NOMO-1 treated with dmso at 0.1 percent for 144 hours (cell line): ENCODE results near the gene SLC35G6.

ENCODE experiments used
- DNase-seq: peaks from one replicate; lab custom pipeline; 2025; ENCODE audit not compliant: unreplicated experiment; lab: John Stamatoyannopoulos, UW

SLC35G6 gene

DNA sequence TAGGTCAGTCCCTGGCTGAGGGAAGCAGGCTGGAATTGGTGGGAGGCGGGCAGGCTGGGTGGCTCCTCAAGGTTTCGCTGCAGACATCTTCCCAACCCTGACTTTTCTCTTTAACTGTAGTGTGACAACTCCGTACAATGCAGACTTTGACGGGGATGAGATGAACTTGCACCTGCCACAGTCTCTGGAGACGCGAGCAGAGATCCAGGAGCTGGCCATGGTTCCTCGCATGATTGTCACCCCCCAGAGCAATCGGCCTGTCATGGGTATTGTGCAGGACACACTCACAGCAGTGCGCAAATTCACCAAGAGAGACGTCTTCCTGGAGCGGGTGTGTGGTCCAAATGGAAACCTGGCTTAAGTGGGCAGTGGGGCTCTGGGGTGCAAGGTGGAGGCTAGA is 17.9 kb downstream of the SLC35G6 start:
- no peak for DNase-seq

DNA sequence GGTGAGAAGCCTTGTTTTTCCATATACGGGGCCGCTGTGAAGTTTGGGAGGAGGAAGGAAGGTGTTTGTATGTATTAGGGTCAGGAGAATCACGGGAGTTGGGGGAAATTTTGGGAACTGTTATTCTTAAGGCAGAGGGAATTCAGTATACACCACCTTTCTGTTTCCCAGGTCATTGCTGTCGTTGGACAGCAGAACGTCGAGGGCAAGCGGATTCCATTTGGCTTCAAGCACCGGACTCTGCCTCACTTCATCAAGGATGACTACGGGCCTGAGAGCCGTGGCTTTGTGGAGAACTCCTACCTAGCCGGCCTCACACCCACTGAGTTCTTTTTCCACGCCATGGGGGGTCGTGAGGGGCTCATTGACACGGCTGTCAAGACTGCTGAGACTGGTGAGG is 20.5 kb downstream of the SLC35G6 start:
- DNase-seq: no peak

DNA sequence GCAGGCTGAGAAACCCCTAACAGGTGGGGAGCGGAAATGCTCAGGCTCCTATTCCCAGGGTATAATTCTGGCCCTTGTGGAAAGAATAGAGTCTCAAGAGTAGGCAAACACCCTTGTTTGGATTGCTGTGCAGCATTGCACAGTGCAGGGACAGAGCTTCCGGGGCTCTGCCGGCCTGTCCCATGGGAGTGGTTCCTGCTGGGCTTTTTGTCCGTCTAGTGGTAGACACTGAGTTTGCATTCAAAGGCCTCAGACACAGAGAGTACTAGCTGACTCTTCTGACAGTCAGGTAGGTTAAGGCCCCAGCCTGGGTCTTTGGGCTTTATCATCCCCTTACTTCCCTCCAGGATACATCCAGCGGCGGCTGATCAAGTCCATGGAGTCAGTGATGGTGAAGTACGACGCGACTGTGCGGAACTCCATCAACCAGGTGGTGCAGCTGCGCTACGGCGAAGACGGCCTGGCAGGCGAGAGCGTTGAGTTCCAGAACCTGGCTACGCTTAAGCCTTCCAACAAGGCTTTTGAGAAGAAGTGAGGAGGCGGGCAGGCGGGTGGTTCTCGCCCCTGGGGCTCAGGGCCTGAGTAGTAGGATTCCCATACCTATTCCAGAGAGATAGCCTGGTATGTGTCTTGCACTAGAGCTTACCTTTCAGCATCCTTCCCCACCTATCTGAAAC is 21.1 kb downstream of the SLC35G6 start:
- DNase-seq: no peak

DNA sequence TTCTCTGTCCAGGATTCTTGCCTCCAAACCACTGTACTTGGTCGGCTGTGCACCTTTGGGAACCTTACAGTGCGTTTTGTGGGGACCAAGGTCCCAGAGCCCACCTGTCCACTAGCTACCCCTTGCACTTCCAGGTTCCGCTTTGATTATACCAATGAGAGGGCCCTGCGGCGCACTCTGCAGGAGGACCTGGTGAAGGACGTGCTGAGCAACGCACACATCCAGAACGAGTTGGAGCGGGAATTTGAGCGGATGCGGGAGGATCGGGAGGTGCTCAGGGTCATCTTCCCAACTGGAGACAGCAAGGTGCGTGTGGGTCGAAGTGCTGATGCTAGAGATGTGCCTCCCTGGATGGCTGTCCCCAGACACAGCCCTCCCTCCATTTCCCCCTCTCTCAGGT is 21.7 kb downstream of the SLC35G6 start:
- DNase-seq: no peak

DNA sequence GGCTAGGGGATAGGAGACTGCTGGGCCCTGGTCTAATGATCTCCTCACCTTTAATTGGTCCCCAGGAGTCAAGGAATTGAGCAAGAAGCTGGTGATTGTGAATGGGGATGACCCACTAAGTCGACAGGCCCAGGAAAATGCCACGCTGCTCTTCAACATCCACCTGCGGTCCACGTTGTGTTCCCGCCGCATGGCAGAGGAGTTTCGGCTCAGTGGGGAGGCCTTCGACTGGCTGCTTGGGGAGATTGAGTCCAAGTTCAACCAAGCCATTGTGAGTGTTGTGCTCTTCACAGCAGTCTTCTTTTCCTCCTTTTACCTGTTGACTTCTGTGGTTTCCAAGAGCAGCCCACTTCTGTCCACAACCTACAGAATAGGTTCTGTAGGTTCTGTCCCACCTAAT is 22.3 kb downstream of the SLC35G6 start:
- no peak for DNase-seq

DNA sequence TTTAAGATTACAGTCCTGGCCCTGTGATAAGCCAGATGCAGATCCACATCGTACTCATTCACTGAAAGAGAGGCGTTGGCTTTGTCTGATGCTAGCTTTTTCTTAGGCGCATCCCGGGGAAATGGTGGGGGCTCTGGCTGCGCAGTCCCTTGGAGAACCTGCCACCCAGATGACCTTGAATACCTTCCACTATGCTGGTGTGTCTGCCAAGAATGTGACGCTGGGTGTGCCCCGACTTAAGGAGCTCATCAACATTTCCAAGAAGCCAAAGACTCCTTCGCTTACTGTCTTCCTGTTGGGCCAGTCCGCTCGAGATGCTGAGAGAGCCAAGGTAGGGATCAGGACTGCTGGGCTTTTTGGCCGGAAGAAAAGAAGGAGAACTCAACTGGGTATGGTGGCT is 26.9 kb downstream of the SLC35G6 start:
- no peak for DNase-seq

DNA sequence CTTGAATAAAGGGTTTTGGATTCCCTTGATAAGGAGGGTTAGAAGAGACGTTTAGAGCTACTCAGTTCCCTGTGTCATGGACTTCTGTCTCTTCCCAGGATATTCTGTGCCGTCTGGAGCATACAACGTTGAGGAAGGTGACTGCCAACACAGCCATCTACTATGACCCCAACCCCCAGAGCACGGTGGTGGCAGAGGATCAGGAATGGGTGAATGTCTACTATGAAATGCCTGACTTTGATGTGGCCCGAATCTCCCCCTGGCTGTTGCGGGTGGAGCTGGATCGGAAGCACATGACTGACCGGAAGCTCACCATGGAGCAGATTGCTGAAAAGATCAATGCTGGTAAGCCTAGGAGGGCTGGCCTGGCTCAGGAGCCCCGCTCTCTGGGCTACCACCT is 27.6 kb downstream of the SLC35G6 start:
- no peak for DNase-seq

DNA sequence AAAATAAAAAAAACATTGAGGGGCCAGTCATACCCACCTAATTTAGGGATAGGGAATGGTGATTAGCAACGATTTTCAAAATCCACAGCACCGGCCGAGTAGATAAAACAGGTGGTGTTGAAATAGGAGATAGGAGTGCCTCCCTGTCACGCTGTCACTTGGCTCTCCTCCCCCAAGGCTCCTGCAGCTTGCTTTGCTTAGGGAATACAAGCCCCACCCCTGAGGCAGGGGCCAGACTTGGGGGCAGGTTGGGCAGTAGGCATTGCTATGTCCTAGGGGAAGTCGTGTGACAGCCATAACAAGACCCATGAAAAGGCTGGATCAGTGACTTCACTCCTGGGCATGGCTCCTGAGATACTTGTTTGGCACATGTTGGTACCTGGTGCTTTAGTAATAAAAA is 28.7 kb downstream of the SLC35G6 start:
- no peak for DNase-seq

DNA sequence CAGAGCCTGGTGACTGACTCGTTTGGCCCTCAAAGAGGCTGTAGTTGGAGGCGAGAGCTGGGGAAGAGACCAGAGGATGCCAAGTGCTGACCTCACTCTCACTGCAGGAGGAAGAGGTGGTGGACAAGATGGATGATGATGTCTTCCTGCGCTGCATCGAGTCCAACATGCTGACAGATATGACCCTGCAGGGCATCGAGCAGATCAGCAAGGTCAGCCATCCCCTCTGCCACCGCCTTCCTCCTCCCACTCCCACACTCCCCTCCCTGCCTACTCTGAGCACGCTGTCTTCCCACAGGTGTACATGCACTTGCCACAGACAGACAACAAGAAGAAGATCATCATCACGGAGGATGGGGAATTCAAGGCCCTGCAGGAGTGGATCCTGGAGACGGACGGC is 29.9 kb downstream of the SLC35G6 start:
- DNase-seq: no peak

DNA sequence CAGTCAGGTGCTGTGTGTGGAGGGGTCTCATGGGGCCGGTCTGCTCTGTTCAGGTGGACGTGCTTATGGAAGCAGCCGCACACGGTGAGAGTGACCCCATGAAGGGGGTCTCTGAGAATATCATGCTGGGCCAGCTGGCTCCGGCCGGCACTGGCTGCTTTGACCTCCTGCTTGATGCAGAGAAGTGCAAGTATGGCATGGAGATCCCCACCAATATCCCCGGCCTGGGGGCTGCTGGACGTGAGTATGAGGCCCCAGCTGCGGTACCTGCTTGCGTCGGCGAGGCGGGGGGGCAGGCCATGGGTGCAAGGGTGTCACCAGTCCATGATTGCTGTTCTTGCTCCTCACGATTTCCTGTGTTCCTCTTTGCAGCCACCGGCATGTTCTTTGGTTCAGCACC is 30.9 kb downstream of the SLC35G6 start:
- no peak for DNase-seq

DNA sequence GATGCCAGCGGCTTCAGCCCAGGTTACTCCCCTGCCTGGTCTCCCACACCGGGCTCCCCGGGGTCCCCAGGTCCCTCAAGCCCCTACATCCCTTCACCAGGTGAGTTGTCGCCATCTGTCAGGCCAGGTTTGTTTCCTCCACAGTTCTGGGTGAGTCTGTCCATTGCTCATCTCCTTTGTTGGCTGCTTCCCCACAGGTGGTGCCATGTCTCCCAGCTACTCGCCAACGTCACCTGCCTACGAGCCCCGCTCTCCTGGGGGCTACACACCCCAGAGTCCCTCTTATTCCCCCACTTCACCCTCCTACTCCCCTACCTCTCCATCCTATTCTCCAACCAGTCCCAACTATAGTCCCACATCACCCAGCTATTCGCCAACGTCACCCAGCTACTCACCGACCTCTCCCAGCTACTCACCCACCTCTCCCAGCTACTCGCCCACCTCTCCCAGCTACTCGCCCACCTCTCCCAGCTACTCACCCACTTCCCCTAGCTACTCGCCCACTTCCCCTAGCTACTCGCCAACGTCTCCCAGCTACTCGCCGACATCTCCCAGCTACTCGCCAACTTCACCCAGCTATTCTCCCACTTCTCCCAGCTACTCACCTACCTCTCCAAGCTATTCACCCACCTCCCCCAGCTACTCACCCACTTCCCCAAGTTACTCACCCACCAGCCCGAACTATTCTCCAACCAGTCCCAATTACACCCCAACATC is 31.7 kb downstream of the SLC35G6 start:
- DNase-seq: no peak

DNA sequence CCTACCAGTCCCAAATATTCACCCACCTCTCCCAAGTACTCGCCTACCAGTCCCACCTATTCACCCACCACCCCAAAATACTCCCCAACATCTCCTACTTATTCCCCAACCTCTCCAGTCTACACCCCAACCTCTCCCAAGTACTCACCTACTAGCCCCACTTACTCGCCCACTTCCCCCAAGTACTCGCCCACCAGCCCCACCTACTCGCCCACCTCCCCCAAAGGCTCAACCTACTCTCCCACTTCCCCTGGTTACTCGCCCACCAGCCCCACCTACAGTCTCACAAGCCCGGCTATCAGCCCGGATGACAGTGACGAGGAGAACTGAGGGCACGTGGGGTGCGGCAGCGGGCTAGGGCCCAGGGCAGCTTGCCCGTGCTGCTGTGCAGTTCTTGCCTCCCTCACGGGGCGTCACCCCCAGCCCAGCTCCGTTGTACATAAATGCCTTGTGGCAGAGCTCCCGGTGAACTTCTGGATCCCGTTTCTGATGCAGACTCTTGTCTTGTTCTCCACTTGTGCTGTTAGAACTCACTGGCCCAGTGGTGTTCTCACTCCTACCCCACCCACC is 32.7 kb downstream of the SLC35G6 start:
- DNase-seq: no peak

DNA sequence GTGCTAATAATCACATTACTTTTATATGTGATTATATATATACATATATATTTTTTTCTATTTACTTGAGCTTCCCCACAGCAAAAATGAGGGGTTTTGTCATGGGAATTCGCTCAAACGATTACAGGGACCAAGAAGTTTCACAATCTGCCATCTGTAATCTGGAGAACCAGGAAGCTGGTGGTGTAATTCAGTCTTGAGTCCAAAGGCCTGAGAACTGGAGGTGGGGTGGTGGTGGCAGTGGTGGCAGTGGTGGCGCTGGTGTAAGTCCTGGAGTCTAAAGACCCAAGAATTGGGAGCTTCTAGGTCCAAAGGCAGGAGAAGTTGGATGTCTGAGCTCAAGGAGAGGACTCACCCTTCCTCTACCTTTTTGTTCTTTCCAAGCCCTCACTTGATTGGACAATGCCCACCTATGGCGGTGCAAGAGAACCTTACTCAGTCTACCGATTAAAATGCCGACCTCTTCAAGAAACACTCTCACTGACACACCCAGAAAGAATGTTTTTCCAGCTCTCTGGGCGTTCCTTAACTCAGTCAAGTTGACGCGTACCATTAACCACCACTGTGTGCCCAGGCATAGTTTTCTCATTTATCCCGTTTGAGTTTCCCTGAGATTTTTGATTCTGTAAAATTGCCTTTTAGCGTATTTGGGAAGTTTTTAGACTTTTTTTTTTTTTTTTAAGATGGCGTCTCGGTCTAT is 34.8 kb downstream of the SLC35G6 start:
- no peak for DNase-seq

DNA sequence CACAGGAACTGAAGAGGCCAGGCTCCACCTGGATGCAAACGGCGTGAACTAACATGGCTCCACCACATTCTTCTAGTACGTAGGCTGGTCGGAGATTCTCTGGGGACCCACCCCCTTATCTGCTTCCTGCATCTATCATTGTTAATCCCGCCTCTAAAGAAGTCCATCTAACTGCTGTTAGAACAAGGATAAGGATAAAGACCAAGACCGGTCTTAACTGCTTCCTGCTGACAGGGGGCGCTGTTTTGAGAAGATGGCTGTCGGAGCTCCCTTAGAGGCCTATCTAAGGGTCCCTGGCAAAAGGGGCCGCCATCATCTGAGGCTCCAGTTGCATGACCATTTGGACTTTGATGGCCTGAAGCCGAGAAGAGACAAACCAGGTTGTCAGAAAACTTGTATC is 41.8 kb downstream of the SLC35G6 start:
- no peak for DNase-seq

DNA sequence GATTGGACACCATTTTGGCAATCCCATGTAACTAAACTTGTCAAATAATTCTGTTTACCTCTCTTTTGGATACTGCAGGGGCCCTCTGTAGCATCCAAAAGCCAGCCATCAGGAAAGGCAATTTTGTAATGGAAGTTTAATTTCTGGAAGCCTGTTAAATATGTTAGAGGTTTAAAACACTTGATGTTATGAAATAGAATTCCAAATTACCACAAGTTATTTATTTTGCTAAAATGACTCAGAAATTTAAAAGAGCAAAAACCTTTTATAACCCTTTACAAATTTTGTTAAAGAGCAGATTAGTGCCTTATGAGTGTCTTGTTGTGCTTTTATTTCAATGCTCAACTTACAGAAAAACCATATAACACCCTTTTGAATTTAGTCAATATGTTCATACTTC is 47.6 kb downstream of the SLC35G6 start:
- DNase-seq: no peak

DNA sequence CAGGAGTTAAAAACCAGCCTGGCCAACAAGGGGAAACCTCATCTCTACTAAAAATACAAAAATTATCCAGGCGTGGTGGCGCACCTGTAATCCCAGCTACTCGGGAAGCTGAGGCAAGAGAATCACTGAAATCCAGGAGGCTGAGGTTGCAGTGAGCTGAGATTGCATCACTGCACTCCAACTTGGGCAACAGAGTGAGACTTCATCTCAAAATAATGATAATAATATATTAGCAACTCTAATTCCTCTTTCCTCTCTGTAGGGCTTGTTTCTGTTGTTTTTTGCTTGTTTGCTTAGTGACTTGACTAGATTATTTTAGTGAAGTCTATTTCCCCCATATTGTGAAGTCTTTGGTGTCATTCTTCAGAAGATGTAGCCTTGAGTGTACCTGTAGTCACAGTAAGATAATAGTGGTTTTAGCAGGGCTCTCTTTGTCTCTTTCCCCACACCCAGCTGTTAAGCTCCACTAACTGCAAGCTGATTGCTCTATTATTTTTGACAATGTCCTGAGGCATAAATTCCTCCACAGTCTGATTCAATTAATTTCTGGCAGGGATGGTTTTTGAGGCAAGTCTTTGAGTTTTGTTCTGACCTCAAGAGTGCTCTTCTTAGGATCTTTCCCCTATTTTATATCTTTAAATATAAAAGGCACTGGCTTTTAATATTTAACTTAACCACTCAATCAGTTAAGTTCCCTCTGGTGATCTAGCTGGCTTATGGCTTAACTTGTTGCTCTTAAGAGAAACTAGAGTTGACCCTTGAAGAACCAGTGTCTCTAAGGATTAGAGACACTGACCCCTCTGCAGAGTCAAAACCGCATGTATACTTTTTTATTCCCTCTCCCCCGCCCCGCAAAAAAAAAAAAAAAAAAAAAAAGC is 49.0 kb downstream of the SLC35G6 start:
- no peak for DNase-seq
